ENCODE results near the gene FST.

The FST gene

GRCh38 chr5:53480416-53481158 is at the start of gene FST:
Gene FST (plus strand): TSS chr5:53480629. CDS start chr5:53480792, 163 bp downstream.
- 0 out of 2 replicates have a peak, but pooled peaks cover 1% of the 10 kb centered on the region for H3K4me1 ChIP-seq (ENCODE audit: control insufficient read depth, insufficient read depth, low read length)
- no peaks in the 10 kb centered on the region; the same call in 1 of the 2 replicates for H3K27me3 ChIP-seq (ENCODE audit: control insufficient read depth, insufficient read depth, low read length)
- peaks cover 5% of the 10 kb centered on the region; the same call in 1 of the 2 replicates for H3K36me3 ChIP-seq (ENCODE audit: control insufficient read depth, insufficient read depth, low read length)
- H3K9me3 ChIP-seq (ENCODE audit: control insufficient read depth, insufficient read depth, low read length) = no peaks in the 10 kb centered on the region
- WGBS (ENCODE audit: insufficient coverage, insufficient read length) = no CpG with 5 or more reads among the region's 64 CpGs
- no peak within 1 kb of the TSS for H3K27ac ChIP-seq (ENCODE audit: low read length)
- peak within 1 kb of the TSS; percentile 97 for H3K4me3 ChIP-seq (ENCODE audit: low read length)
- DNase-seq (ENCODE audit: low read depth, low spot score) = no peak

GRCh38 chr5:53431665-53432064 is 48.8 kb upstream of the FST start:
- no peaks in the 10 kb centered on the region for H3K36me3 ChIP-seq (ENCODE audit: control insufficient read depth, insufficient read depth, low read length)
- no peak overlapping the region for H3K4me3 ChIP-seq (ENCODE audit: low read length)
- H3K9me3 ChIP-seq (ENCODE audit: control insufficient read depth, insufficient read depth, low read length) = no peaks in the 10 kb centered on the region
- no peak overlapping the region for H3K27ac ChIP-seq (ENCODE audit: low read length)
- no peaks in the 10 kb centered on the region for H3K27me3 ChIP-seq (ENCODE audit: control insufficient read depth, insufficient read depth, low read length)
- H3K4me1 ChIP-seq (ENCODE audit: control insufficient read depth, insufficient read depth, low read length) = no peaks in the 10 kb centered on the region
- no CpG with 5 or more reads among the region's 6 CpGs for WGBS (ENCODE audit: insufficient coverage, insufficient read length)
- DNase-seq (ENCODE audit: low read depth, low spot score) = no peak

- H3K27ac ChIP-seq (ENCODE audit: low read length) = no peak overlapping the region
- no peaks in the 10 kb centered on the region for H3K4me1 ChIP-seq (ENCODE audit: control insufficient read depth, insufficient read depth, low read length)
- WGBS (ENCODE audit: insufficient coverage, insufficient read length) = no CpG with 5 or more reads among the region's 1 CpG
- no peaks in the 10 kb centered on the region for H3K27me3 ChIP-seq (ENCODE audit: control insufficient read depth, insufficient read depth, low read length)
- H3K36me3 ChIP-seq (ENCODE audit: control insufficient read depth, insufficient read depth, low read length) = no peaks in the 10 kb centered on the region
- no peaks in the 10 kb centered on the region for H3K9me3 ChIP-seq (ENCODE audit: control insufficient read depth, insufficient read depth, low read length)
- H3K4me3 ChIP-seq (ENCODE audit: low read length) = no peak overlapping the region
- no peak for DNase-seq (ENCODE audit: low read depth, low spot score)
These were observed 47.4 kb upstream of the FST start for GRCh38 chr5:53433026-53433425.

GRCh38 chr5:53434541-53434940 is 45.9 kb upstream of the FST start:
- Histone ChIP-seq H3K36me3 (ENCODE audit: control insufficient read depth, insufficient read depth, low read length) (no peaks in the 10 kb centered on the region), H3K9me3 (ENCODE audit: control insufficient read depth, insufficient read depth, low read length) (no peaks in the 10 kb centered on the region), H3K4me3 (ENCODE audit: low read length) (no peak overlapping the region), H3K4me1 (ENCODE audit: control insufficient read depth, insufficient read depth, low read length) (no peaks in the 10 kb centered on the region), H3K27me3 (ENCODE audit: control insufficient read depth, insufficient read depth, low read length) (no peaks in the 10 kb centered on the region), H3K27ac (ENCODE audit: low read length) (no peak overlapping the region)
- no CpG with 5 or more reads among the region's 1 CpG for WGBS (ENCODE audit: insufficient coverage, insufficient read length)
- DNase-seq (ENCODE audit: low read depth, low spot score) = no peak

- no peaks in the 10 kb centered on the region for H3K27me3 ChIP-seq (ENCODE audit: control insufficient read depth, insufficient read depth, low read length)
- H3K4me3 ChIP-seq (ENCODE audit: low read length) = no peak overlapping the region
- no peak overlapping the region for H3K27ac ChIP-seq (ENCODE audit: low read length)
- no peaks in the 10 kb centered on the region for H3K4me1 ChIP-seq (ENCODE audit: control insufficient read depth, insufficient read depth, low read length)
- no peaks in the 10 kb centered on the region for H3K36me3 ChIP-seq (ENCODE audit: control insufficient read depth, insufficient read depth, low read length)
- no peaks in the 10 kb centered on the region for H3K9me3 ChIP-seq (ENCODE audit: control insufficient read depth, insufficient read depth, low read length)
- no peak for DNase-seq (ENCODE audit: low read depth, low spot score)
- WGBS (ENCODE audit: insufficient coverage, insufficient read length) = no CpG with 5 or more reads among the region's 2 CpGs
These were observed 43.8 kb upstream of the FST start for GRCh38 chr5:53436480-53437191.

- Histone ChIP-seq H3K4me3 (ENCODE audit: low read length) (no peak overlapping the region), H3K36me3 (ENCODE audit: control insufficient read depth, insufficient read depth, low read length) (no peaks in the 10 kb centered on the region), H3K9me3 (ENCODE audit: control insufficient read depth, insufficient read depth, low read length) (no peaks in the 10 kb centered on the region), H3K27me3 (ENCODE audit: control insufficient read depth, insufficient read depth, low read length) (no peaks in the 10 kb centered on the region), H3K4me1 (ENCODE audit: control insufficient read depth, insufficient read depth, low read length) (no peaks in the 10 kb centered on the region), H3K27ac (ENCODE audit: low read length) (no peak overlapping the region)
- DNase-seq (ENCODE audit: low read depth, low spot score) = no peak
- WGBS (ENCODE audit: insufficient coverage, insufficient read length) = no CpG with 5 or more reads among the region's 13 CpGs
These were observed 42.4 kb upstream of the FST start for GRCh38 chr5:53438079-53438478.

GRCh38 chr5:53438486-53439472 is 41.6 kb upstream of the FST start:
- WGBS (ENCODE audit: insufficient coverage, insufficient read length) = no CpG with 5 or more reads among the region's 6 CpGs
- H3K27ac ChIP-seq (ENCODE audit: low read length) = no peak overlapping the region
- H3K36me3 ChIP-seq (ENCODE audit: control insufficient read depth, insufficient read depth, low read length) = no peaks in the 10 kb centered on the region
- no peak overlapping the region for H3K4me3 ChIP-seq (ENCODE audit: low read length)
- DNase-seq (ENCODE audit: low read depth, low spot score) = no peak
- no peaks in the 10 kb centered on the region for H3K27me3 ChIP-seq (ENCODE audit: control insufficient read depth, insufficient read depth, low read length)
- H3K9me3 ChIP-seq (ENCODE audit: control insufficient read depth, insufficient read depth, low read length) = no peaks in the 10 kb centered on the region
- H3K4me1 ChIP-seq (ENCODE audit: control insufficient read depth, insufficient read depth, low read length) = no peaks in the 10 kb centered on the region

- no CpG with 5 or more reads among the region's 1 CpG for WGBS (ENCODE audit: insufficient coverage, insufficient read length)
- Histone ChIP-seq H3K27me3 (ENCODE audit: control insufficient read depth, insufficient read depth, low read length) (no peaks in the 10 kb centered on the region), H3K36me3 (ENCODE audit: control insufficient read depth, insufficient read depth, low read length) (no peaks in the 10 kb centered on the region), H3K9me3 (ENCODE audit: control insufficient read depth, insufficient read depth, low read length) (no peaks in the 10 kb centered on the region), H3K4me3 (ENCODE audit: low read length) (no peak overlapping the region), H3K4me1 (ENCODE audit: control insufficient read depth, insufficient read depth, low read length) (no peaks in the 10 kb centered on the region; the same call in 1 of the 2 replicates), H3K27ac (ENCODE audit: low read length) (no peak overlapping the region)
- no peak for DNase-seq (ENCODE audit: low read depth, low spot score)
These were observed 37.5 kb upstream of the FST start for GRCh38 chr5:53442961-53443360.

GRCh38 chr5:53445569-53445968 is 34.9 kb upstream of the FST start:
- Histone ChIP-seq H3K36me3 (ENCODE audit: control insufficient read depth, insufficient read depth, low read length) (no peaks in the 10 kb centered on the region), H3K4me1 (ENCODE audit: control insufficient read depth, insufficient read depth, low read length) (no peaks in the 10 kb centered on the region; the same call in 1 of the 2 replicates), H3K27me3 (ENCODE audit: control insufficient read depth, insufficient read depth, low read length) (no peaks in the 10 kb centered on the region), H3K27ac (ENCODE audit: low read length) (no peak overlapping the region), H3K4me3 (ENCODE audit: low read length) (no peak overlapping the region), H3K9me3 (ENCODE audit: control insufficient read depth, insufficient read depth, low read length) (no peaks in the 10 kb centered on the region)
- no CpG with 5 or more reads among the region's 1 CpG for WGBS (ENCODE audit: insufficient coverage, insufficient read length)
- DNase-seq (ENCODE audit: low read depth, low spot score) = no peak

GRCh38 chr5:53446908-53447307 is 33.5 kb upstream of the FST start:
- no peaks in the 10 kb centered on the region for H3K27me3 ChIP-seq (ENCODE audit: control insufficient read depth, insufficient read depth, low read length)
- no peaks in the 10 kb centered on the region; the same call in 1 of the 2 replicates for H3K4me1 ChIP-seq (ENCODE audit: control insufficient read depth, insufficient read depth, low read length)
- no peaks in the 10 kb centered on the region for H3K9me3 ChIP-seq (ENCODE audit: control insufficient read depth, insufficient read depth, low read length)
- H3K27ac ChIP-seq (ENCODE audit: low read length) = no peak overlapping the region
- WGBS (ENCODE audit: insufficient coverage, insufficient read length) = no CpG with 5 or more reads among the region's 2 CpGs
- H3K36me3 ChIP-seq (ENCODE audit: control insufficient read depth, insufficient read depth, low read length) = no peaks in the 10 kb centered on the region
- no peak overlapping the region for H3K4me3 ChIP-seq (ENCODE audit: low read length)
- DNase-seq (ENCODE audit: low read depth, low spot score) = no peak
